ENCODE results near the gene EMX1. TPM values are rescaled to one million over a fixed set of nuclear protein-coding genes. Genes with fewer than 3 reads are reported as not detected.
A peak's percentile ranks its signal among the peaks of the same experiment; 100 is the strongest.

Gene EMX1
- total and polyA plus RNA-seq, 2 experiments from 2014 or later, result not detected

DNA sequence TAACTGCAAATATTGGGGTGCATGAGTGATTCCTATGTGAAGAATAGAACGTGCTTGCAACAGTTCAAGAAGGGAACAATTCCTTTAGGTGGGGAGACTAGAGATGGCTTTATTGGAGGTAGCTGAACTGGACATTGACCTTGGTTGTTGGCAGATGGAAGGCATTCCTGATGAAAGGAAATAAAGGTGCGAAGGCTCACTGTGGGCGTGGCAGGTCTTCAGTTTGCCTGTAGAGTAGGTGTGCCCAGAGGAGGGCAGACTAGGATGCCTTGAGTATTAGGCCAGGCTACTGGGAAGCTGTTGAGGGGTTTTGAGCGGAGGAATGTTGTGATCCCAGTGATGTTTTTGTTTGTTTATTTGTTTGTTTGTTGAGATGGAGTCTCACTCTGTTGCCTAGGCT, 27.3 kb upstream of the EMX1 start:
- H3K4me3 ChIP-seq, result no peak overlapping the region
- H3K4me2 ChIP-seq (ENCODE audit: unreplicated experiment), result no peak overlapping the region
- no peaks in the 10 kb centered on the region for H3K9me3 ChIP-seq (ENCODE audit: low read depth)
- H3F3A ChIP-seq (ENCODE audit: insufficient read depth), result 0 out of 2 replicates have a peak, but pooled peaks cover 9% of the 10 kb centered on the region
- TF ChIP-seq EZH2 (IDR thresholded peaks at IDR 0.05; ENCODE audit: insufficient read depth, poor library complexity, severe bottlenecking), result no peak
- TF ChIP-seq EZH2phosphoT487 (IDR thresholded peaks at IDR 0.05; ENCODE audit: insufficient read depth, low read depth), result no peak
- H4K20me1 ChIP-seq (ENCODE audit: insufficient read depth), result no peaks in the 10 kb centered on the region
- H3K9ac ChIP-seq, result no peak overlapping the region
- H2AFZ ChIP-seq, result no peak overlapping the region
- no peak for DNase-seq
- 0 out of 2 replicates have a peak, but pooled peaks cover under 1% of the 10 kb centered on the region for H3K27me3 ChIP-seq (replicated peaks; ENCODE audit: insufficient read depth)
- WGBS, 2 experiments (ENCODE audit: low coverage in 1 of 2, low lambda C conversion rate in 2 of 2, missing lambda C conversion rate in 2 of 2), result 89 to 94% methylated on average over 4 of the region's 4 CpGs
- no peaks in the 10 kb centered on the region for H3K36me3 ChIP-seq (ENCODE audit: low read depth)
- in situ Hi-C loops (cut with MboI), result loop anchor here (10.0 kb wide), 1 partner anchor 295 kb away; no protein-coding TSS in a partner anchor
- H3K79me2 ChIP-seq (ENCODE audit: insufficient read depth), result no peaks in the 10 kb centered on the region
- no peak overlapping the region for H3K27ac ChIP-seq
- H3K9me2 ChIP-seq (ENCODE audit: insufficient read depth), result no peaks in the 10 kb centered on the region
- H3K4me1 ChIP-seq (ENCODE audit: insufficient read depth), result no peaks in the 10 kb centered on the region

DNA sequence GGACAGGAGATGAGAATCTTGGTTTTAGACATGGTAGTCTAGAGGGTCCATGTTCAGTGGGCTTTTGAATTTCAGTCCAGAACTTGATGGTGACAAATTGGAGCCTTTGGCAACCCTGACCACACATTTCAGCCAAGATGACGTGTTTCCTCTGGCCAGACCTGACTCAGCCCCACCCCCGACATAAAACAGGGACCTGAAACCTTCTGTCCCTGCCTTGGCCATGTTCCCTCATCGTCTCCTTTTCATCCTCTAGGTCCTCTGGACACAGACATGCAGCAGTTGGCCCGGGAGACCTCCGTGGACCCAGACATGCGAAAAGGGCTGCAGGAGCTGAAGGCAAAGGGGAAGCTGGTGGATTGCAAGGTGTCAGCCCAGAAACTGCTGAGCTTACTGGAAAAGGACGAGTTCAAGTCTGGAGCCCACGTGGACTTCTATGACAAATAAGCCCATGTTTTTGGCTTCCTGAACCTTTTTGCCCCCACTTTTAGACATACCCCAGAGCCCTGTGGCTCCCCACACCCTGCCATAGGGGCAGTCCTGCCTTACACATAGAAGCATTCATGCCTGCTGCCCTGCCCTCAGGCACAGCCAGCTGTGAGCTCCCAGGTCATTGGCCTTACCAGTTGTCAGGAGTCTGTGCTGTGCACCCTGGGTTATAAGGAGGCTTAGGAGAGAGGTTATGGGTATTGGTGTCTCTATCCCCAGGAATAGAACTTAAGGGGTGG, 26.1 kb upstream of the EMX1 start:
- in situ Hi-C loops (cut with MboI), result loop anchor here (10.0 kb wide), 1 partner anchor 294 kb away; no protein-coding TSS in a partner anchor
- H3K9me2 ChIP-seq (ENCODE audit: insufficient read depth), result no peaks in the 10 kb centered on the region
- no peaks in the 10 kb centered on the region for H3K79me2 ChIP-seq (ENCODE audit: insufficient read depth)
- TF ChIP-seq EZH2phosphoT487 (IDR thresholded peaks at IDR 0.05; ENCODE audit: insufficient read depth, low read depth), result no peak
- TF ChIP-seq EZH2 (IDR thresholded peaks at IDR 0.05; ENCODE audit: insufficient read depth, poor library complexity, severe bottlenecking), result no peak
- H3K27me3 ChIP-seq (replicated peaks; ENCODE audit: insufficient read depth), result 0 out of 2 replicates have a peak, but pooled peaks cover 6% of the 10 kb centered on the region
- 0 out of 2 replicates have a peak, but pooled peaks cover 6% of the 10 kb centered on the region for H3K4me1 ChIP-seq (ENCODE audit: insufficient read depth)
- no peaks in the 10 kb centered on the region for H3K36me3 ChIP-seq (ENCODE audit: low read depth)
- no peak overlapping the region for H2AFZ ChIP-seq
- peak; percentile 34 for DNase-seq
- no peak overlapping the region for H3K4me3 ChIP-seq
- H3K9me3 ChIP-seq (ENCODE audit: low read depth), result no peaks in the 10 kb centered on the region
- H3F3A ChIP-seq (ENCODE audit: insufficient read depth), result 0 out of 2 replicates have a peak, but pooled peaks cover 4% of the 10 kb centered on the region
- H3K4me2 ChIP-seq (ENCODE audit: unreplicated experiment), result no peak overlapping the region
- no peak overlapping the region for H3K27ac ChIP-seq
- 64 to 76% methylated on average over 8 of the region's 8 CpGs for WGBS, 2 experiments (ENCODE audit: low coverage in 1 of 2, low lambda C conversion rate in 2 of 2, missing lambda C conversion rate in 2 of 2)
- no peaks in the 10 kb centered on the region for H4K20me1 ChIP-seq (ENCODE audit: insufficient read depth)
- H3K9ac ChIP-seq, result no peak overlapping the region

- Histone ChIP-seq H3K4me1 (ENCODE audit: insufficient read depth) (0 out of 2 replicates have a peak, but pooled peaks cover 6% of the 10 kb centered on the region), H3K9me3 (ENCODE audit: low read depth) (no peaks in the 10 kb centered on the region), H2AFZ (no peak overlapping the region), H3K9me2 (ENCODE audit: insufficient read depth) (no peaks in the 10 kb centered on the region), H3K4me2 (ENCODE audit: unreplicated experiment) (no peak overlapping the region), H3K27ac (no peak overlapping the region), H3K36me3 (ENCODE audit: low read depth) (no peaks in the 10 kb centered on the region), H3K9ac (no peak overlapping the region), H3K27me3 (replicated peaks; ENCODE audit: insufficient read depth) (0 out of 2 replicates have a peak, but pooled peaks cover 6% of the 10 kb centered on the region), H3K4me3 (no peak overlapping the region), H3K79me2 (ENCODE audit: insufficient read depth) (no peaks in the 10 kb centered on the region), H4K20me1 (ENCODE audit: insufficient read depth) (no peaks in the 10 kb centered on the region), H3F3A (ENCODE audit: insufficient read depth) (no peaks in the 10 kb centered on the region)
- no peak for TF ChIP-seq EZH2 (IDR thresholded peaks at IDR 0.05; ENCODE audit: insufficient read depth, poor library complexity, severe bottlenecking)
- 4 to 5% methylated on average over 10 to 11 of the region's 11 CpGs for WGBS, 2 experiments (ENCODE audit: low coverage in 1 of 2, low lambda C conversion rate in 2 of 2, missing lambda C conversion rate in 2 of 2)
- in situ Hi-C loops (cut with MboI), result loop anchor here (10.0 kb wide), 1 partner anchor 292 kb away; no protein-coding TSS in a partner anchor
- peak; percentile 91 for DNase-seq
These were observed 24.7 kb upstream of the EMX1 start for GRCh38 chr2:72892506-72893173.

DNA sequence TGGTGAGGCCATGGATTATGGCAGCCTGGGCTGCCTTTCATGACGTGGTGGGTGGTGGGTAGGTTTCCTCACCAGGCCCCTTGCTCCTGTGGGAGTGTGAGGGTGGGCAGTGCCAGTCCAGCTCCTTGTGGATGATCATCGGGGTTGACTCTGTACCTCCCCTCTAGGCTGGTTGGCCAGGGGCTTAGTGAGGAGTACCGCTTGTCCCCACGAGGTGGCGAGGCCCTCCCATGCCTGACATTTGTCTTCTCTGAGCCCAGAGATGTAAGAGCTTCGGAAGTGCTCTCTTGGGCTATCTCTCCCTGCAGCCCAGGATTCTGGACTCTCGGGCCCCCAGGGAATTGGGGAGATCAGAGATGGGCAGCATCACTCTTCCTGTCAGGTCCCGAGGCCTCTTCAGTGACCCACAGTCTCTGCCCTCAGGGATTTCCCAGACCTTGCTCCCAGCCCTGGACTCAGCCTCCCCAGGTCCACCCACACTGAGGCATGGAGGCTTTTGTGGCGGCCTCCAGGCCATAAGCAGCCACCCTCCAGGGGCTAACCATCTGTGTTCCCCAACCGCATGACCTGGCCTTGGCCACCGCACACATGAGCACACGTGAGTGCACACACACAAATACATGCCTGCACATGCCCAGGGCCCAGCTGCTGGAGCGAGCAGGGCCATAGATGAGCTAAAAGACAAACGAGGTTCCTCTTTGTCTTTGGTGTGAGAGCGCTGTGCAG, 23.6 kb upstream of the EMX1 start:
- Histone ChIP-seq H3K9me2 (ENCODE audit: insufficient read depth) (no peaks in the 10 kb centered on the region), H3F3A (ENCODE audit: insufficient read depth) (no peaks in the 10 kb centered on the region), H3K9ac (no peak overlapping the region), H4K20me1 (ENCODE audit: insufficient read depth) (no peaks in the 10 kb centered on the region), H3K4me1 (ENCODE audit: insufficient read depth) (0 out of 2 replicates have a peak, but pooled peaks cover 6% of the 10 kb centered on the region), H3K4me2 (ENCODE audit: unreplicated experiment) (no peak overlapping the region), H3K27ac (no peak overlapping the region), H3K79me2 (ENCODE audit: insufficient read depth) (no peaks in the 10 kb centered on the region), H2AFZ (no peak overlapping the region), H3K36me3 (ENCODE audit: low read depth) (no peaks in the 10 kb centered on the region), H3K9me3 (ENCODE audit: low read depth) (no peaks in the 10 kb centered on the region), H3K4me3 (no peak overlapping the region), H3K27me3 (replicated peaks; ENCODE audit: insufficient read depth) (peaks cover 7% of the 10 kb centered on the region)
- 48 to 54% methylated on average over 15 of the region's 15 CpGs for WGBS, 2 experiments (ENCODE audit: low coverage in 1 of 2, low lambda C conversion rate in 2 of 2, missing lambda C conversion rate in 2 of 2)
- in situ Hi-C loops (cut with MboI), result loop anchor here (10.0 kb wide), 1 partner anchor 291 kb away; no protein-coding TSS in a partner anchor
- no peak for TF ChIP-seq EZH2 (IDR thresholded peaks at IDR 0.05; ENCODE audit: insufficient read depth, poor library complexity, severe bottlenecking)
- TF ChIP-seq EZH2phosphoT487 (IDR thresholded peaks at IDR 0.05; ENCODE audit: insufficient read depth, low read depth), result no peak
- DNase-seq, result peak; percentile 85
